Ramos (cell line): ENCODE data around the gene TEAD3.

ENCODE experiments used
- in situ Hi-C: fragments of 300-500 bp; cut with MboI; formaldehyde crosslinking; loops from one replicate; pipeline ENCODE4 v1.14.3; 2022; ENCODE audit warnings: low sequenced_read_pairs; ENCODE audit not compliant: unreplicated experiment

Gene TEAD3

GRCh38 chr6:35428421-35429149, 68.3 kb downstream of the TEAD3 start:
- in situ Hi-C loops = no loop called here

GRCh38 chr6:35427851-35428321, 69.0 kb downstream of the TEAD3 start:
- in situ Hi-C loops = no loop called here

GRCh38 chr6:35427435-35427834, 69.4 kb downstream of the TEAD3 start:
- in situ Hi-C loops = no loop called here

GRCh38 chr6:35426074-35426473, 70.8 kb downstream of the TEAD3 start:
- in situ Hi-C loops = no loop called here

- in situ Hi-C loops = no loop called here
Measured at GRCh38 chr6:35425284-35425683, 71.6 kb downstream of the TEAD3 start.
